OCI-LY7 (cell line): ENCODE results near the gene PLEKHJ1. TPM values are rescaled to one million over a fixed set of nuclear protein-coding genes. Genes with fewer than 3 reads are reported as not detected.

Experiments
- BruUV-seq: library from RNA; stranded (reverse); fragments of 400-500 nt; replicated peaks from 2 replicates; lab custom pipeline; 2021; lab: Mats Ljungman, UMichigan
- CTCF ChIA-PET: fragments of 300-600 bp; sonication (Branson Sonifier 250); formaldehyde crosslinking; loops from one replicate; lab custom pipeline; 2022; ENCODE audit warnings: antibody characterized with exemption; ENCODE audit not compliant: unreplicated experiment; lab: Charles Lee
- POLR2A ChIA-PET: fragments of 300-600 bp; sonication (Branson Sonifier 250); formaldehyde crosslinking; loops from one replicate; lab custom pipeline; 2022; ENCODE audit warnings: antibody characterized with exemption; lab: Charles Lee
- DNase-seq: peaks from one replicate; pipeline ENCODE4 v3.0.0-alpha.2; 2015; ENCODE audit warnings: low spot score
- H2AFZ ChIP-seq: fragments of 200-600 bp; sonication (generic), shearing (Covaris generic); 2 replicates; pipeline ENCODE4 v1.6.1; 2014; ENCODE audit warnings: mild to moderate bottlenecking, antibody characterized with exemption, low read length, moderate library complexity
- H3K27ac ChIP-seq: fragments of 200-600 bp; sonication (generic); 2 replicates; pipeline ENCODE4 v1.5.1; 2014; ENCODE audit warnings: mixed run types, low read depth, mild to moderate bottlenecking, moderate library complexity, low read length, inconsistent platforms; ENCODE audit not compliant: poor library complexity, severe bottlenecking
- H3K36me3 ChIP-seq: fragments of 200-600 bp; sonication (generic); 2 replicates; pipeline ENCODE4 v1.6.1; 2014; ENCODE audit warnings: mild to moderate bottlenecking, antibody characterized with exemption, low read length, moderate library complexity, mixed read lengths; ENCODE audit not compliant: insufficient read depth
- H3K4me1 ChIP-seq: fragments of 200-600 bp; sonication (generic); 2 replicates; pipeline ENCODE4 v1.5.1; 2014; ENCODE audit warnings: mild to moderate bottlenecking, low read length; ENCODE audit not compliant: insufficient read depth, poor library complexity, severe bottlenecking
- H3K4me2 ChIP-seq: fragments of 200-600 bp; sonication (generic); 2 replicates; pipeline ENCODE4 v1.6.1; 2014; ENCODE audit warnings: mild to moderate bottlenecking, low read length
- H3K4me3 ChIP-seq: fragments of 200-600 bp; sonication (generic); 2 replicates; pipeline ENCODE4 v1.5.1; 2014; ENCODE audit warnings: mild to moderate bottlenecking, low read depth, low read length; ENCODE audit not compliant: poor library complexity, severe bottlenecking
- H3K79me2 ChIP-seq: fragments of 200-600 bp; sonication (generic); 2 replicates; pipeline ENCODE4 v1.6.1; 2016; ENCODE audit warnings: low read depth, mild to moderate bottlenecking, low read length, moderate library complexity, mixed read lengths; ENCODE audit not compliant: insufficient read depth
- H3K9me2 ChIP-seq: fragments of 200-600 bp; sonication (generic); 2 replicates; pipeline ENCODE4 v1.6.1; 2016; ENCODE audit warnings: mild to moderate bottlenecking, low read length, mixed read lengths; ENCODE audit not compliant: insufficient read depth
- H3K9me3 ChIP-seq: fragments of 200-600 bp; sonication (generic); 2 replicates; pipeline ENCODE4 v1.6.1; 2014; ENCODE audit warnings: mild to moderate bottlenecking, mixed run types, low read length, mixed read lengths
- H4K20me1 ChIP-seq: fragments of 200-600 bp; sonication (generic); 2 replicates; pipeline ENCODE4 v1.6.1; 2014; ENCODE audit warnings: mild to moderate bottlenecking, antibody characterized with exemption, low read length, moderate library complexity, mixed read lengths; ENCODE audit not compliant: insufficient read depth
- EZH2phosphoT487 ChIP-seq: fragments of 200-600 bp; sonication (generic); IDR thresholded peaks from 2 replicates; pipeline ENCODE4 v1.6.1; 2018; ENCODE audit warnings: low read depth, borderline replicate concordance, mild to moderate bottlenecking, mixed run types, antibody characterized with exemption, low read length, moderate library complexity, mixed read lengths
- intact Hi-C: fragments of 100-400 bp; cut with micrococcal nuclease; formaldehyde crosslinking; loops from one replicate; pipeline ENCODE4 v1.10.0; 2022; ENCODE audit not compliant: unreplicated experiment
- total RNA-seq, 2 experiments: library from RNA; depleted of rRNA in 1 of 2; stranded (reverse); fragments of >200 nt in 1 of 2; shearing (Covaris generic) in 1 of 2; gene quantifications; 2 replicates each; pipeline ENCODE4 v1.2.3, GENCODE V29; 2014 to 2022
- TF ChIP-seq, protein P1 (sequence below): fragments of 200-600 bp; sonication (generic); conservative IDR thresholded peaks from 2 replicates; pipeline ENCODE4 v1.5.1; 2014; ENCODE audit warnings: mild to moderate bottlenecking, antibody characterized with exemption, low read length, moderate library complexity, mixed read lengths

The PLEKHJ1 gene
- total RNA-seq, 2 experiments from 2014 or later = 129 to 205 TPM

DNA sequence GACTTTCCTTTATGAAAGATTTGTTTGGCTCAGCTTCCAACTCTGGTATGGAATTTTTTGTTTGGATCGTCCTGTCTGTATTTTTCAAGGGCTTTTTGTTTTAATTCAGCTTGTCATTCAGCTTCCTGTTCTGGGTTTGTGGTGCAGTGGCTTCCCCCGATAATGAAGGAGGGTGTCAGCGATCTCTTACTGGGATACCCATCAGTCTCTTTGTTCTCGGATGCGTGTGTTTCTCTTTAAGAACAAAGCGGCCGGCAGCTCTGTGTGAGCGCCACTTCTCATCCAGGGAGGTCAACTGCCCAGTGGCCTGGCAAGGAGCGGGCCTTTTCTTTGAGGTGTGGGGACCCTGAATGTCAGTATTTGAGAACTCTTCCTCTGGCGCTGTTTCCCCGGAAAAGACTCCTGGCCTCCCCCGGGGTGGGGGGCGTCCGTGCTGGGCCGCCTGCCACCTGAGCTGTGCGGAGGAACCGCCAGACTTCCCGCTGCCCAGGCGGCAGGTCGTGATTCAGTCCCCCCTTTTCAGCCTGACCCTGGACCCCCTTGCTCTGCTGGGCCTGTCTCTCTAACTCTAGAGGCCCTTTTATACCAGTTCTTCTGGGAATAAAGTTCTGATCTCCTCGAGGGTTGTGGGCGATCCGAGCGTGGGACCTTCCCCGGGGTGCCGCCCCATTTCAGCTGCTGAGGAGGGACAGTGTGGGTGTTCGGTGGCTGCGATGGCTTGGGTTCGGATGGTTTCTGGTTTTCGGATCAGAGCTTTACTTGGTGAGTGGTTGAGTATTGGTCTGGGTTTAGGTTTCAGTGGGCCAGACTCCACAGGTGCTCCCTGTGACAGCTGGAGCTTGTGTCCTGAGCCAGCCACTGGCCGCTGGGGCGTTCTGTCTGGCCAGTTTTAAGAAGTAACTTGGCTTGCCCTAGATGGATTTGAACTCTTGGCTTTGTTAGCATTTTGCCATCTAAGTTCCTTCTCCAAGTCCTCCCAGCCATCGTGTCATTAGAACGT is 3.9 kb upstream of the PLEKHJ1 start:
- Histone ChIP-seq H3K79me2 (peaks cover 78% of the 10 kb centered on the region), H4K20me1 (peaks cover 51% of the 10 kb centered on the region), H3K4me3 (peak overlapping the region; percentile 96), H3K9me3 (no peaks in the 10 kb centered on the region), H3K27ac (peak overlapping the region; percentile 15), H3K36me3 (peaks cover 83% of the 10 kb centered on the region), H3K9me2 (no peaks in the 10 kb centered on the region), H2AFZ (no peak overlapping the region), H3K4me2 (peak overlapping the region; percentile 91), H3K4me1 (peaks cover 39% of the 10 kb centered on the region)
- POLR2A ChIA-PET = interaction anchor here (0.9 to 1.0 kb wide), 3 partner anchors 16 to 157 kb away, joined by 3 to 4 read pairs (median 3); partner anchors contain the start of gene JSRP1
- intact Hi-C loops = loop anchor here (5.0 kb wide), 1 partner anchor 372 kb away; no protein-coding TSS in a partner anchor
- CTCF ChIA-PET = interaction anchor here (0.8 kb wide), 1 partner anchor 20 kb away, joined by 3 read pairs; no protein-coding TSS in a partner anchor
- BruUV-seq = no TSS peak
- TF ChIP-seq, protein P1, sequence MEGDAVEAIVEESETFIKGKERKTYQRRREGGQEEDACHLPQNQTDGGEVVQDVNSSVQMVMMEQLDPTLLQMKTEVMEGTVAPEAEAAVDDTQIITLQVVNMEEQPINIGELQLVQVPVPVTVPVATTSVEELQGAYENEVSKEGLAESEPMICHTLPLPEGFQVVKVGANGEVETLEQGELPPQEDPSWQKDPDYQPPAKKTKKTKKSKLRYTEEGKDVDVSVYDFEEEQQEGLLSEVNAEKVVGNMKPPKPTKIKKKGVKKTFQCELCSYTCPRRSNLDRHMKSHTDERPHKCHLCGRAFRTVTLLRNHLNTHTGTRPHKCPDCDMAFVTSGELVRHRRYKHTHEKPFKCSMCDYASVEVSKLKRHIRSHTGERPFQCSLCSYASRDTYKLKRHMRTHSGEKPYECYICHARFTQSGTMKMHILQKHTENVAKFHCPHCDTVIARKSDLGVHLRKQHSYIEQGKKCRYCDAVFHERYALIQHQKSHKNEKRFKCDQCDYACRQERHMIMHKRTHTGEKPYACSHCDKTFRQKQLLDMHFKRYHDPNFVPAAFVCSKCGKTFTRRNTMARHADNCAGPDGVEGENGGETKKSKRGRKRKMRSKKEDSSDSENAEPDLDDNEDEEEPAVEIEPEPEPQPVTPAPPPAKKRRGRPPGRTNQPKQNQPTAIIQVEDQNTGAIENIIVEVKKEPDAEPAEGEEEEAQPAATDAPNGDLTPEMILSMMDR = no peak
- no peak for TF ChIP-seq EZH2phosphoT487
- peak; percentile 59 for DNase-seq

- H3K79me2 ChIP-seq = peaks cover 87% of the 10 kb centered on the region
- POLR2A ChIA-PET = interaction anchor here (0.6 to 1.2 kb wide), 7 partner anchors 17 to 291 kb away, joined by 3 to 5 read pairs (median 3); partner anchors contain the start of gene JSRP1
- peak overlapping the region; percentile 75 for H3K27ac ChIP-seq
- intact Hi-C loops = loop anchor here (5.0 kb wide), 1 partner anchor 373 kb away; no protein-coding TSS in a partner anchor
- CTCF ChIA-PET = interaction anchor here (0.8 kb wide), 1 partner anchor 21 kb away, joined by 3 read pairs; no protein-coding TSS in a partner anchor
- no peak overlapping the region for H2AFZ ChIP-seq
- no peaks in the 10 kb centered on the region for H3K9me2 ChIP-seq
- peaks cover 48% of the 10 kb centered on the region for H3K4me1 ChIP-seq
- DNase-seq = peak; percentile 42
- H3K36me3 ChIP-seq = peaks cover 81% of the 10 kb centered on the region
- peak overlapping the region; percentile 96 for H3K4me3 ChIP-seq
- no TSS peak for BruUV-seq
- peaks cover 53% of the 10 kb centered on the region for H4K20me1 ChIP-seq
- TF ChIP-seq, protein P1 = no peak
- no peak for TF ChIP-seq EZH2phosphoT487
- H3K9me3 ChIP-seq = no peaks in the 10 kb centered on the region
- peak overlapping the region; percentile 91 for H3K4me2 ChIP-seq
Observed at GRCh38 chr19:2239173-2239572, 3.0 kb upstream of the PLEKHJ1 start.
